K562 (cell line): ENCODE results near the gene CD82. TPM values are rescaled to one million over a fixed set of nuclear protein-coding genes. Genes with fewer than 3 reads are reported as not detected.
A peak's percentile ranks its signal among the peaks of the same experiment; 100 is the strongest.

Experiments used
- EHMT2 ChIP-seq: fragments of 450-650 bp; IDR thresholded peaks from 2 replicates; pipeline ENCODE4 v1.6.1; 2018; ENCODE audit warnings: antibody characterized with exemption
- ELF4 ChIP-seq: fragments of 450-650 bp; formaldehyde crosslinking; IDR thresholded peaks from 2 replicates; pipeline ENCODE4 v1.4.0; 2022; ENCODE audit warnings: missing genetic modification characterization
- FOXA3 ChIP-seq, 2 experiments: fragments of 450-650 bp in 1 of 2; sonication (generic) in 1 of 2; formaldehyde crosslinking; IDR thresholded peaks in 1 of 2; conservative IDR thresholded peaks in 1 of 2; 2 replicates each; pipeline versions ENCODE4 v1.4.0 to v1.8.0; 2020 to 2022; ENCODE audit warnings: mild to moderate bottlenecking in 2 of 2, missing genetic modification reagents in 1 of 2
- GATA2 ChIP-seq: sonication (generic); formaldehyde crosslinking; IDR thresholded peaks from 2 replicates; pipeline ENCODE4 v1.4.0; 2020; ENCODE audit warnings: mild to moderate bottlenecking, missing genetic modification reagents
- GATAD2B ChIP-seq: fragments of 450-650 bp; IDR thresholded peaks from 2 replicates; pipeline ENCODE4 v1.6.1; 2017; ENCODE audit warnings: mild to moderate bottlenecking, borderline replicate concordance
- JUND ChIP-seq, 2 experiments: IDR thresholded peaks; 2 replicates in 1 of 2; 3 replicates in 1 of 2; pipeline ENCODE4 v1.6.1; 2011; ENCODE audit warnings: borderline replicate concordance in 2 of 2, low read depth in 2 of 2, low read length in 2 of 2, improper control_type of control experiment in 1 of 2, missing biosample characterization in 1 of 2, missing genetic modification characterization in 1 of 2, missing genetic modification reagents in 1 of 2
- MTF1 ChIP-seq: fragments of 250-450 bp; sonication (Bioruptor Pico); IDR thresholded peaks from 2 replicates; pipeline ENCODE4 v1.9.0; 2021; ENCODE audit warnings: moderate library complexity, mild to moderate bottlenecking, inconsistent platforms, borderline replicate concordance
- NRF1 ChIP-seq, 2 experiments: fragments of 450-650 bp; IDR thresholded peaks in 1 of 2; conservative IDR thresholded peaks in 1 of 2; 2 replicates each; pipeline ENCODE4 v1.6.1; 2014; ENCODE audit warnings: mild to moderate bottlenecking in 2 of 2
- SRSF9 ChIP-seq: fragments of 200-400 bp; formaldehyde crosslinking; IDR thresholded peaks from 2 replicates; pipeline ENCODE4 v1.6.1; 2017; ENCODE audit warnings: low read depth, low read length, borderline replicate concordance
- TCF3 ChIP-seq: sonication (generic); formaldehyde crosslinking; IDR thresholded peaks from 2 replicates; pipeline ENCODE4 v1.4.0; 2020; ENCODE audit warnings: mild to moderate bottlenecking, missing genetic modification reagents
- TRIM24 ChIP-seq, 2 experiments: fragments of 450-650 bp; IDR thresholded peaks; 2 replicates each; pipeline ENCODE4 v1.6.1; 2016
- ZBTB7A ChIP-seq: IDR thresholded peaks from 2 replicates; pipeline ENCODE4 v1.6.1; 2011; ENCODE audit warnings: low read depth, mild to moderate bottlenecking, low read length, moderate library complexity, borderline replicate concordance; ENCODE audit not compliant: control insufficient read depth
- ZFX ChIP-seq: sonication (generic); formaldehyde crosslinking; IDR thresholded peaks from 2 replicates; pipeline ENCODE4 v1.8.0; 2022; ENCODE audit warnings: mild to moderate bottlenecking, missing genetic modification reagents, moderate library complexity
- ZNF24 ChIP-seq: fragments of 450-650 bp; IDR thresholded peaks from 2 replicates; pipeline ENCODE4 v1.6.1; 2016
- polyA plus RNA-seq, 8 experiments: library from polyadenylated mRNA; depleted of rRNA in 4 of 8; stranded (reverse) in 5 of 8; unstranded in 3 of 8; fragments of >200 nt; fragmentation: Nextera tagmentation in 2 of 8; fragmentation: Illumina TruSeq in 1 of 8; extraction: Ambion mirVana in 2 of 8; extraction: Trizol in 1 of 8; gene quantifications; 2 replicates each; pipeline versions ENCODE4 v1.2.1 to v1.2.3, GENCODE V29; 2011 to 2014; ENCODE audit warnings: inconsistent platforms in 1 of 8, missing spikeins in 1 of 8
- total RNA-seq, 7 experiments: library from RNA; depleted of rRNA in 6 of 7; stranded (reverse); fragments of >200 nt in 6 of 7; fragmentation: Illumina TruSeq in 2 of 7; extraction: Trizol in 2 of 7; gene quantifications; 2 replicates each; pipeline versions ENCODE4 v1.2.1 to v1.2.3, GENCODE V29; 2011 to 2021; ENCODE audit warnings: low replicate concordance in 1 of 7
- TF ChIP-seq, protein P1 (sequence below), 2 experiments: fragments of 150-350 bp in 1 of 2; IDR thresholded peaks; 2 replicates each; pipeline ENCODE4 v1.6.1; 2012 to 2016; ENCODE audit warnings: low read depth in 2 of 2, low read length in 2 of 2, mild to moderate bottlenecking in 1 of 2, moderate library complexity in 1 of 2
- TF ChIP-seq, protein P2 (sequence below): IDR thresholded peaks from 2 replicates; pipeline ENCODE4 v1.6.1; 2016; ENCODE audit warnings: missing genetic modification characterization, missing compliant biosample characterization
- TF ChIP-seq, protein P3 (sequence below): fragments of 250-450 bp; sonication (Bioruptor Pico); IDR thresholded peaks from 2 replicates; pipeline ENCODE4 v1.5.0; 2020; ENCODE audit warnings: mild to moderate bottlenecking
- TF ChIP-seq, protein P4 (sequence below): fragments of 200-800 bp; sonication (Bioruptor generic); IDR thresholded peaks from 2 replicates; pipeline ENCODE4 v1.6.1; 2017; ENCODE audit warnings: missing genetic modification characterization, missing compliant biosample characterization

The CD82 gene
- total and polyA plus RNA-seq, 9 of the 15 experiments (the other 6 are each of a cell fraction or from before 2014, with no cell fraction given): 0.27 to 9.4 (median 3.0) TPM

DNA sequence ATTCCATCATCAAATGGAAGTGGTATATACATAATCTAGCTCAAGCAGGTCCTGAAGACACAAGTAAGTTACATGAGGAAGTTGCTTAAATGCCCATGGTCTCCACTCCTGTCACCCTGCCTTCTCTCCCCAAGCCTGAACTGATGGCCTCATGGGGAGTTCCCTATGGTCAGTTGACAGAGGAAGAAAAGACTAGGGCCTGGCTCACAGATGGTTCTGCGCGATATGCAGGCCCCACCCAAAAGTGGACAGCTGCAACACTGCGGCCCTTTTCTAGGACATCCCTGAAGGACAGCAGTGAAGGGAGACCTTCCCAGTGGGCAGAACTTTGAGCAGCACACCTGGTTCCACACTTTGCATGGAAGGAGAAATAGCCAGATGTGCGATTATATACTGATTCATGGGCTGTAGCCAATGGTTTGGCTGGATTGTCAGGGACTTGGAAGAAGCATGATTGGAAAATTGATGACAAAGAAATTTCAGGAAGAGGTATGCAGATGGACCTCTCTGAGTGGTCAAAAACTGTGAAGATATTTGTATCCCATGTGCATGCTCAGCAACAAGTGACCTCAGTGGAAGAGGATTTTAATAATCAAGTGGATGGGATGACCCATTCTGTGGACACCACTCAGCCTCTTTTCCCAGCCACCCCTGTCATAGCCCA, 17.3 kb upstream of the CD82 start (continued):
- TF ChIP-seq, protein P1, sequence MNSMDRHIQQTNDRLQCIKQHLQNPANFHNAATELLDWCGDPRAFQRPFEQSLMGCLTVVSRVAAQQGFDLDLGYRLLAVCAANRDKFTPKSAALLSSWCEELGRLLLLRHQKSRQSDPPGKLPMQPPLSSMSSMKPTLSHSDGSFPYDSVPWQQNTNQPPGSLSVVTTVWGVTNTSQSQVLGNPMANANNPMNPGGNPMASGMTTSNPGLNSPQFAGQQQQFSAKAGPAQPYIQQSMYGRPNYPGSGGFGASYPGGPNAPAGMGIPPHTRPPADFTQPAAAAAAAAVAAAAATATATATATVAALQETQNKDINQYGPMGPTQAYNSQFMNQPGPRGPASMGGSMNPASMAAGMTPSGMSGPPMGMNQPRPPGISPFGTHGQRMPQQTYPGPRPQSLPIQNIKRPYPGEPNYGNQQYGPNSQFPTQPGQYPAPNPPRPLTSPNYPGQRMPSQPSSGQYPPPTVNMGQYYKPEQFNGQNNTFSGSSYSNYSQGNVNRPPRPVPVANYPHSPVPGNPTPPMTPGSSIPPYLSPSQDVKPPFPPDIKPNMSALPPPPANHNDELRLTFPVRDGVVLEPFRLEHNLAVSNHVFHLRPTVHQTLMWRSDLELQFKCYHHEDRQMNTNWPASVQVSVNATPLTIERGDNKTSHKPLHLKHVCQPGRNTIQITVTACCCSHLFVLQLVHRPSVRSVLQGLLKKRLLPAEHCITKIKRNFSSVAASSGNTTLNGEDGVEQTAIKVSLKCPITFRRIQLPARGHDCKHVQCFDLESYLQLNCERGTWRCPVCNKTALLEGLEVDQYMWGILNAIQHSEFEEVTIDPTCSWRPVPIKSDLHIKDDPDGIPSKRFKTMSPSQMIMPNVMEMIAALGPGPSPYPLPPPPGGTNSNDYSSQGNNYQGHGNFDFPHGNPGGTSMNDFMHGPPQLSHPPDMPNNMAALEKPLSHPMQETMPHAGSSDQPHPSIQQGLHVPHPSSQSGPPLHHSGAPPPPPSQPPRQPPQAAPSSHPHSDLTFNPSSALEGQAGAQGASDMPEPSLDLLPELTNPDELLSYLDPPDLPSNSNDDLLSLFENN (IDR thresholded peaks at IDR 0.05; ENCODE audit: low read depth in 2 of 2, low read length in 2 of 2): peak in 1 of 2 experiments; percentile 79; a peak in 2 of 4 replicates
- TF ChIP-seq TRIM24 (IDR thresholded peaks at IDR 0.05): peak; percentile 66 to 82; a peak in 3 of 4 replicates
- TF ChIP-seq FOXA3 (CRISPR knock-in tag; conservative IDR thresholded peaks at IDR 0.05 in 1 of 2, IDR thresholded peaks at IDR 0.05 in 1 of 2): peak in 1 of 2 experiments; percentile 22; a peak in 1 of 4 replicates
- peak; percentile 32; the same call in 1 of the 2 replicates for TF ChIP-seq ZFX (CRISPR knock-in tag)
- 0 out of 2 replicates have a peak, but pooled peaks have one; percentile 3 for TF ChIP-seq ELF4 (CRISPR knock-in tag)
- peak; percentile 97 for TF ChIP-seq TCF3 (CRISPR knock-in tag)
- TF ChIP-seq ZBTB7A: peak; percentile 30; the same call in 1 of the 2 replicates
- TF ChIP-seq NRF1 (conservative IDR thresholded peaks at IDR 0.05 in 1 of 2, IDR thresholded peaks at IDR 0.05 in 1 of 2): peak; percentile 53 to 54
- TF ChIP-seq GATA2 (CRISPR knock-in tag): peak; percentile 90
- TF ChIP-seq, protein P2, sequence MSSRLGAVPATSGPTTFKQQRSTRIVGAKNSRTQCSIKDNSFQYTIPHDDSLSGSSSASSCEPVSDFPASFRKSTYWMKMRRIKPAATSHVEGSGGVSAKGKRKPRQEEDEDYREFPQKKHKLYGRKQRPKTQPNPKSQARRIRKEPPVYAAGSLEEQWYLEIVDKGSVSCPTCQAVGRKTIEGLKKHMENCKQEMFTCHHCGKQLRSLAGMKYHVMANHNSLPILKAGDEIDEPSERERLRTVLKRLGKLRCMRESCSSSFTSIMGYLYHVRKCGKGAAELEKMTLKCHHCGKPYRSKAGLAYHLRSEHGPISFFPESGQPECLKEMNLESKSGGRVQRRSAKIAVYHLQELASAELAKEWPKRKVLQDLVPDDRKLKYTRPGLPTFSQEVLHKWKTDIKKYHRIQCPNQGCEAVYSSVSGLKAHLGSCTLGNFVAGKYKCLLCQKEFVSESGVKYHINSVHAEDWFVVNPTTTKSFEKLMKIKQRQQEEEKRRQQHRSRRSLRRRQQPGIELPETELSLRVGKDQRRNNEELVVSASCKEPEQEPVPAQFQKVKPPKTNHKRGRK: no peak
- no peak for TF ChIP-seq SRSF9
- TF ChIP-seq, protein P3, sequence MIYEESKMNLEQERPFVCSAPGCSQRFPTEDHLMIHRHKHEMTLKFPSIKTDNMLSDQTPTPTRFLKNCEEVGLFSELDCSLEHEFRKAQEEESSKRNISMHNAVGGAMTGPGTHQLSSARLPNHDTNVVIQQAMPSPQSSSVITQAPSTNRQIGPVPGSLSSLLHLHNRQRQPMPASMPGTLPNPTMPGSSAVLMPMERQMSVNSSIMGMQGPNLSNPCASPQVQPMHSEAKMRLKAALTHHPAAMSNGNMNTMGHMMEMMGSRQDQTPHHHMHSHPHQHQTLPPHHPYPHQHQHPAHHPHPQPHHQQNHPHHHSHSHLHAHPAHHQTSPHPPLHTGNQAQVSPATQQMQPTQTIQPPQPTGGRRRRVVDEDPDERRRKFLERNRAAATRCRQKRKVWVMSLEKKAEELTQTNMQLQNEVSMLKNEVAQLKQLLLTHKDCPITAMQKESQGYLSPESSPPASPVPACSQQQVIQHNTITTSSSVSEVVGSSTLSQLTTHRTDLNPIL: no peak
- TF ChIP-seq ZNF24: 0 out of 2 replicates have a peak, but pooled peaks have one; percentile 22
- TF ChIP-seq, protein P4, sequence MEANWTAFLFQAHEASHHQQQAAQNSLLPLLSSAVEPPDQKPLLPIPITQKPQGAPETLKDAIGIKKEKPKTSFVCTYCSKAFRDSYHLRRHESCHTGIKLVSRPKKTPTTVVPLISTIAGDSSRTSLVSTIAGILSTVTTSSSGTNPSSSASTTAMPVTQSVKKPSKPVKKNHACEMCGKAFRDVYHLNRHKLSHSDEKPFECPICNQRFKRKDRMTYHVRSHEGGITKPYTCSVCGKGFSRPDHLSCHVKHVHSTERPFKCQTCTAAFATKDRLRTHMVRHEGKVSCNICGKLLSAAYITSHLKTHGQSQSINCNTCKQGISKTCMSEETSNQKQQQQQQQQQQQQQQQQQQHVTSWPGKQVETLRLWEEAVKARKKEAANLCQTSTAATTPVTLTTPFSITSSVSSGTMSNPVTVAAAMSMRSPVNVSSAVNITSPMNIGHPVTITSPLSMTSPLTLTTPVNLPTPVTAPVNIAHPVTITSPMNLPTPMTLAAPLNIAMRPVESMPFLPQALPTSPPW (CRISPR knock-in tag): peak; percentile 40; the same call in 1 of the 2 replicates
- TF ChIP-seq JUND (IDR thresholded peaks at IDR 0.05; ENCODE audit: borderline replicate concordance, low read depth, low read length): peak; percentile 69
- TF ChIP-seq JUND (tag; IDR thresholded peaks at IDR 0.05; ENCODE audit: borderline replicate concordance, low read depth, low read length): no peak; the same call in 2 of the 3 replicates
- TF ChIP-seq EHMT2: peak; percentile 51; the same call in 1 of the 2 replicates
- peak; percentile 35; the same call in 1 of the 2 replicates for TF ChIP-seq GATAD2B
- TF ChIP-seq MTF1 (CRISPR knock-in tag): no peak
